ENCODE measurements around the gene HERC3.

The HERC3 gene

DNA sequence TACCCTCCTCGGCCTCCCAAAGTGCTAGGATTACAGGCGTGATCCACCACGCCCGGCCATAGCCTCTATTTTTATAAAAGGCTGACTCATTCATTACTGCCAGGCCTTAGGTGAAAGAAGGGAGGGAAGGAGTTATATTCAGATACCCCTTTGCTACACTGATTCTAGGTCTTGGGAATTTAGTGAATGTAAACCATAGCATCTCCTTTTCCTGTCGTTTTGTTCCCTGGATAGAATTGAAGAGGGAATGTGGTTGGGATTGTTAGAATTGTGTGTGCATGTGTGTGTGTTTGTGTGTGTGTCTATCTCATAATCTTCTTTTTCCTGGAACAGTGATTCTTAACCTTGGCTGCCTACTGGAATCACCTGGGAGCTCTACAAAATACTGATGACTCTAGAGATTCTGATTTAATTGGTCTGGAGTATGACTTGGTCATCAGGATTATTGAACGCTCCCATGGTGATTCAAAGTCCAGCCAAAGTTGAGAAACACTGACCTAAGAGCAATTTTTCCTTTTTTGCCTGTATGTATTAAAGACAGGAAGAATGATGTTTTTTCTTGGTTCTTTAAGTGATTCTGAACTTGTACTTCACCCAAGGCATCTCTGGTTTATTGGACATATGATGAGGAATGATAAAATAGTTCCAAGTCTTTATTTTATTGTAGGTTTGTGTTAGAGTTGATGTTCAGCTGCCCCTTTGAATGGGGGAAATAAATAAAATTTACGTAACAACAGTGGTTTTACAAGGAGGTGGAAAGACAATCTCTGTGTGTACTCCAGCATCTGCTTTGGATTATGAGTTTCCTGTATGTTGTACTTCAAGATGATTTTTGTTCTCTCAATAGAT is 68.4 kb downstream of the HERC3 start:
- DNase-seq, result no peak

- no peak for DNase-seq
Observed at GRCh38 chr4:88661739-88662138, 69.5 kb downstream of the HERC3 start.

- DNase-seq, result peak; percentile 38
Observed at GRCh38 chr4:88672987-88673386, 80.7 kb downstream of the HERC3 start.

GRCh38 chr4:88673886-88674285 is 81.6 kb downstream of the HERC3 start:
- no peak for DNase-seq

GRCh38 chr4:88674565-88674964 is 82.3 kb downstream of the HERC3 start:
- DNase-seq, result no peak

- DNase-seq, result no peak
Observed at GRCh38 chr4:88674979-88675378, 82.7 kb downstream of the HERC3 start.

DNA sequence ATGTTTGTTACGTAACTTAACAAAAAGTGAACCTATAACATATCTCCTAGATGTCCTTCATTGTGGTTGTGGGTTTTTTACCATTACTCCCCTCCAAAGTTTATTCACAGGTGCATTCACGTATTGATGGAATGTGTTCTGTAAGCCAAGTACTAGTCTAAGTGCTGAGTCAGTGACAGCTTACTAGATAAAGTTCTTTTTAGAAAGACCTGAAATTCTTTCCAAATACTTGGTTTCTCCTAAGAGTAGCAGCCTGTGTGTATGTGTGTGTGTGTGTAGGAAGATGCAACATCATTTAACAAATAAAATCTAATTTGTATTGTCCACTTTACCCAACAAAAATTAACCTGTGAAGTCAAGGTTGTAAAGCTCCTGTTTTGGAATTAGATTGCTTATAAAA is 83.3 kb downstream of the HERC3 start:
- DNase-seq, result no peak

DNA sequence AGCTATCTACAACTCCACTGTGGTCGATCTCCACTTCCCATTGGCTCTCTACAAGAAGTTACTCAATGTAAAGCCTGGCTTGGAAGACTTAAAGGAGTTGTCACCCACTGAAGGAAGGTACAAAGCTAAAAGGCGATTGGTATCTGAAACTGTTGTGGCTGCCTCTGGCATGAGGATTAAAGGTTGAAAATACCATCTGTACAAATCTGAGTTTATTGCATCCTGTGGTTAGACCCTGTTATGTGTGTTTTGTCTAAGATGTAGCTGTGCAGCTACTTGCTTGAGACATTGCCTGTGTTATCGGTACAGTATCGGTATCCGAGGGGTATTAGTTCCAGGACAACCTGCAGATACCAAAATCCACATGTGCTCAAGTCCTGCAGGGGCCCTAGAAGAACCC is 88.9 kb downstream of the HERC3 start:
- no peak for DNase-seq

DNA sequence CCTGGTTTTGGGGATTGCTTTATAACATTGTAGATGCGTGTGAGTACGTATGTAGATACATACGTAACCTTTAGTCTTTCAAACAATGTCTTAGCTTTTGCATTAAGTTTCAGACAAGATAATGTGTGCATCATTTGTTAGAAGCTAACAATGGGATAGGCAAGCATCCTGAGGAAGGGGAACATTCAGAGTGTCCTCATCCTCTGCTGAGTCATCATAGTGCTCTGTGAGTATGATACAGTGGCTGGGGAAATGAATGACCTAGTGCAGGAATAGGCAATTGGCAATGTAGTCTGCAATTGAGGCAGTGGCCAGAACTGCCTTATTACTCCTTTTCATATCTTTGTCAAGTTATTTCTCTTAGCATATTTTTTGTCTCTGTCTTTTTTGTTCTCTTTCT is 98.1 kb downstream of the HERC3 start:
- DNase-seq, result no peak

DNA sequence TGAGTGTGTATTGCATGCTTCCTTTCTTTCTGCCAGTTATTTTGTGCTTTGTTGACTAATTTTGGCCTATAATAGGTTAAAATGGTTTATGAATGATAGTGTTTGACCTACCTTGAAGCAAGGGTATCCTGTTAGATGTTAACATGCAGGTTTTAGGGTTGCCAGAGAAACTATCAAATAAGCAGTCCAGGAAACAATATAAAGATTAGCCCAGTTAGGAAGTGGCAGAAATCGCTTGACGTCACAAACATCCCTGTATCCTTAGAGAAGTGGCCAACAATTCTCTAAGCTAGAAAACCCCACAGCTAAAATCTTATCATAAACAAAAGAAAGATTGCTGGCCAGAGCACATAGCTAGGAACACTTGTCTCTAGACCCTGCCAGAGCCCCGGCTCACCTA is 101.5 kb downstream of the HERC3 start:
- DNase-seq, result no peak

DNA sequence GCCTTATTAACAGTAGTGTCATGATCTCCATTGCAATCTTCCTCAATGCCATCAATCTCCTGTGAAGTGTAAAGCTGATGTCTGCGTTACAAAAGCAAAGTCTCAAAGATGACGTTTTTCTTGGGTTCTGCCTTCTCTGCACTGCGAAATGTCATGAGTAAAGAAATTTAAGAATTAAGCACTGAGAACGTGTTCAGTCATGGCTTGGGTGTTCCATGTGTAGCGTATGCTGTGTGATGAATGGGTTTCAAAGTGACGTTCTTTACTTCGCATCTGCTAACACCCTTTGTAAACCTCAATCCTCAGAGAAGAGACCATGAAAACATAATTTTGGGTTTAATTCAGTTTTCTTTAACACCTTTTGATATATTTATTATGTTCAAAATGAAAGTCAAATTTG is 104.3 kb downstream of the HERC3 start:
- DNase-seq, result no peak

DNA sequence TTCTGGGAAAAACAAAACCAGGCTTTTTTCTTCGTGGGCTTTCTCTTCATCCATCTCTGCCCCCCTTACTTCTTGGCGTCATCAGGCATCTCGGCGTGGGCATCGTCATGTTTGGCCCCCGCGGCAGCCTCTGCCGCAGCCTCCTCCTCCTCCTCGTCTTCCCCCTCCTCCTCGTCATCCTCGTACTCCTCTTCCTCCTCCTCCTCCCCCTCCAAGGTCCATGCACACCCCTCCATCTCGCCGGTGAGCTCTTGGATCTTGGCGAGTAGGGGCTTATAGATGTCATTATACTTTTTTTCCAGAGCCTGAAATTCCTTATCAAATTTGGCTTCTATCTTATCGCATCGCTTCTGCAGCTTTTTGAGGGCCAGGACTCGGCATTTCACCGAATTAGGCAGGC is 104.9 kb downstream of the HERC3 start:
- DNase-seq, result peak; percentile 21

- peak; percentile 70 for DNase-seq
Observed at GRCh38 chr4:88697588-88698329, 105.5 kb downstream of the HERC3 start, which contains the start of gene NAP1L5. TSS of gene NAP1L5 (minus strand) at chr4:88697829. CDS start at chr4:88697754, 75 bp downstream.

GRCh38 chr4:88698519-88698918 is 106.2 kb downstream of the HERC3 start:
- DNase-seq, result no peak

DNA sequence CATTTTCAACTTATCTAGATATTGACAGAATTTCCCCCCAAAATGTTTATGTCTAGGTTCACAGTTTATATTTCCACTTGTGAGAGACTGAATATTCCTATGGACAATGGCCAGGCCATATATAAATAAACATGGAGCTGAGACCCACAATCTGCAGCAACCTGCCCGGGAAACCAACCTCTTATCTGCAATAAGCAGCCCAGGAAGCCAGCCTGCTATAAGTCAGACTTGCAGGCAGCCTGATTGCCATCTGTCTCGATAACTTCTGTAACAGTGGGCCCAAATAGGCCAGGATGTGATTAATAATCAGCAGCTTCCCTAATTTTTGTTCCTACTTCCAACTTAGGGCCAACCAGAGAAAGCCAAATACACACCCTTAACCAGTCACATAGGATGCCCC is 110.5 kb downstream of the HERC3 start:
- no peak for DNase-seq

GRCh38 chr4:88705223-88705622 is 112.9 kb downstream of the HERC3 start:
- DNase-seq, result no peak

DNA sequence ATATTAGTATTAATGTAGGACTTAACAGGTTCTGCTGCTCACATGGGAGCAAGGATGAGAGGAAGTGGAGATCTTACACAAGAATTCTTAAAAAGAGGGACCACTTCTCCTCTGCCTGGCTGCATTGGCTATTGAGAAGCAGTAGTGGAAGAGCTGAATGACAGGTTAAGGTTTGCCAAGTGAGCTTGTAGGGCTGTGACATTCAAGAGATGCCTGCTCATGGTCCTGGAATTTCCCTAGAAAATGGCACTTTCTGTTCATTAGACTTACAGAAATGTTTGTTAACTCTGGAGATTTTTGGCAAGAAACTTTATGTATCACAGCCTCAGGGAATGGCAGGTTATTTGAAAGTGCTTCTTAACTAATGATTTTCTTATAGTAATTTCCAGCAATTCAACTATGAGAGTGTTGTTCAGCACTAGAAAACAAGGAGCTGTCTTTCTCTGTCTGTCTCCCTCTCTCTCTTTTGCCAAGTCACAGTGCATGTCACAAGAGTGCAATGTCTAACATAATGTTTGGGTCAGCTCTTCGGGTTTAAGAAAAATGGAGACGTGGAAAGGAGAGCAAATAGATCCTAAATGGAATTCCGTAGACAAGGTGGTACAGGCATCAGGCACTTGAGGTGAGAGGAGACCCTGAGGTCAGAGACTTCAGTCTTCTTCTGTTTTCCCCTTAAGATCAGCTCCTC is 113.7 kb downstream of the HERC3 start:
- no peak for DNase-seq

DNA sequence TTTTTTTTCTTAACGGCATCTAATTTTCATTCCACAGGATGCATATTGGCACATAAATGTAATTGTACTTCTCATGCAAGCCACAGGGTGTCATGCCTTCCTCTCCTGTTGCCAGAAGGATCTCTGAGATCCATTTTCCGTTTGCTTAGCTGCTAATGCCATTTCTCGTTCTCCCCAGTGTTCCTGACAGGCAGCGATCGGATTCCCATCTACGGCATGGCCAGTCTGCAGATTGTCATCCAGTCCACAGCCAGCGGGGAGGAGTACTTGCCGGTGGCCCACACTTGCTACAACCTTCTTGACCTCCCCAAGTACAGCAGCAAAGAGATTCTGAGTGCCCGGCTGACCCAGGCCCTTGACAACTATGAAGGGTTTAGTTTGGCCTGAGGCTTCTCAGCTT is 114.3 kb downstream of the HERC3 start:
- DNase-seq, result no peak

DNA sequence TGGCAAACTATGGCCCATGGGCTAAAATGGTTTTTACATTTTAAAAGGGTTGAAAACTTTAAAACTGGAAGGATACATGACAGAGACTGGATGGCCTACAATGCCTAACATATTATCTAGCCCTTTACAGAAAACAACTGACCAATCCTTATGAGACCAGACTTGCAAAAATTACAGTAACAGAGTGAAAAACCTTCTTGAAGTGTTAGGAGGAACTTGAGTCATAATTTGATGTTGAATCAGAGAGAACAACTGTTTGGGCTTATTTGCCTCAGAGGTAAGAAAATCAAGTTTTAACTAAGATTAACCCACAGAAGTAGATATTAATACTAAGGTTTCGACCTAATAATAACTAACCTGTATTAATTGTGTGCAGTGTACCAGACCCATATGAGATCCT is 117.7 kb downstream of the HERC3 start:
- DNase-seq, result no peak

DNA sequence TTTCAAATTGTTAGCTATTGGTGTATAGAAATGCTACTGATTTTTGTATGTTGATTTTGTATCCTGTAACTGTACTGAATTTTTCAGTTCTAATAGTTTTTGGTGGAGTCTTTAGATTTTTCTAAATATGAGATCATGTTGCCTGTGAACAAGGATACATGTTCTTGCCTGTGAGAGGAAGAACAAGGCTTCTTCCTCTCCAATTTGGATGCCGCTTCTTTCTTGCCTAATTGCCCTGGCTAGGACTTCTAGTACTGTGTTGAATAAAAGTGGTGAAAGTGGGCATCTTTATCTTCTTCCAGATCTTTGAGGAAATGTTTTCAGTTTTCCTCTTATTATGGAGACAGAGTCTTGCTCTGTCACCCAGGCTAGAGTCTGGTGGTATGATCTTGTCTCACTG is 121.5 kb downstream of the HERC3 start:
- DNase-seq, result no peak

DNA sequence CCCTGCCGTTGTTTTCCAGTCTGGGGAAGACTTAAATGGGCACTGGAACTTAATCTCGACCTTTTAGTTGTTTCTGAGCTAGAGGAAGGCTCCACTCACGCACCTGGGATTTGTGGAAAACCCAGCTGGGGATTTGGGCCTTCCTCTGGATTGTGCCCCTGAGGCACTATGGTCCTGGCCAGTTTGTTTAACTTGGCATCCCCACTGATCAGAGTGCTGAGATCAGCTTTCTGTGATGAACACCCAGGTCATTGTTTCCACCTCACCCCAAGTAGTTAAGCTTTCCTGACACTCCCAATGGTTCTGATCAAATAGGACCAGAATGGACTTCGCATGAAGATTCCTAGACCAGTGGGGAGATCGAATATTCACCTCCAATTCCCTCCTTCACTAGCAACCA is 125.8 kb downstream of the HERC3 start:
- DNase-seq, result no peak

DNA sequence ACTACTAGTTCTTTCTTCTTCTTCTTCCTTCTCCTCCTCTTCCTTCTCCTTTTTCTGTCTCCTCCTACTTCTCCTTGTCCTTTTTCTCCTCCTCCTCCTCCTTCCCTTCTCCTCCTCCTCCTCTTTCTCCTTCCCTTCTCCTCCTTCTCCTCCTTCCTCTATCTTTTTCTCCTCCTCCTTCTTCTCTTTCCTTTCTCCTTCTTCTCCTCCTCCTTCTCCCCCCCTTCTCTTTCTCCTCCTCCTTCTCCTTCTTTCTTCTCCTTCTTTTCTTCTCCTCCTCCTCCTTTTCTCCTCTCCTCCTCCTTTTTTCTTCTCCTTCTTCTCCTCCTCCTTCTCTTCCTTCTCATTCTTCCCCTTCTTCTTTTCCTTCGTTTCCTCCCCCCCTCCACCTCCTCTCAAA is 127.1 kb downstream of the HERC3 start:
- no peak for DNase-seq

Data from activated CD4-positive, alpha-beta T cell treated with anti-CD3 and anti-CD28 coated beads, Interleukin-2, Interleukin-6, amounts not matched to agents 100 ng/mL and 50 ng/mL, durations not matched to agents 16 hours and 8 hours (primary cell).